Suprapubic skin (tissue), 4 donors: ENCODE results near the gene CREB5. TPM values are rescaled to one million over a fixed set of nuclear protein-coding genes. Genes with fewer than 3 reads are reported as not detected.

Experiments
- DNase-seq, 2 donors: peaks; one replicate each; pipeline ENCODE4 v3.0.0-alpha.2; 2019; ENCODE audit warnings: low spot score in 2 of 2
- H3K27ac ChIP-seq: fragments of 200-600 bp; sonication (generic); one replicate; pipeline ENCODE4 v1.5.1; 2019
- H3K27me3 ChIP-seq: fragments of 200-600 bp; sonication (generic); one replicate; pipeline ENCODE4 v1.5.1; 2019
- H3K36me3 ChIP-seq: fragments of 200-600 bp; sonication (generic); one replicate; pipeline ENCODE4 v1.5.1; 2019
- H3K4me1 ChIP-seq: fragments of 200-600 bp; sonication (generic); one replicate; pipeline ENCODE4 v1.5.1; 2019
- H3K4me3 ChIP-seq: fragments of 200-600 bp; sonication (generic); one replicate; pipeline ENCODE4 v1.5.1; 2019; ENCODE audit warnings: mild to moderate bottlenecking
- H3K9me3 ChIP-seq: fragments of 200-600 bp; sonication (generic); one replicate; pipeline ENCODE4 v1.5.1; 2019
- CTCF ChIP-seq, 2 donors: fragments of 200-600 bp in 1 of 2; fragments of 450-650 bp in 1 of 2; sonication (generic) in 1 of 2; IDR thresholded peaks; one replicate each; pipeline ENCODE4 v1.5.1; 2016 to 2019; ENCODE audit warnings: antibody characterized with exemption in 2 of 2, mild to moderate bottlenecking in 1 of 2, moderate library complexity in 1 of 2
- EP300 ChIP-seq: sonication (generic); formaldehyde crosslinking; IDR thresholded peaks from one replicate; pipeline ENCODE4 v1.6.1; 2017; ENCODE audit warnings: antibody characterized with exemption
- POLR2A ChIP-seq, 2 donors: fragments of 450-650 bp; IDR thresholded peaks; one replicate each; pipeline ENCODE4 v1.6.1; 2017; ENCODE audit warnings: antibody characterized with exemption in 2 of 2, mild to moderate bottlenecking in 2 of 2, moderate library complexity in 2 of 2
- POLR2AphosphoS5 ChIP-seq, 3 donors: sonication (generic); formaldehyde crosslinking; IDR thresholded peaks; one replicate each; pipeline ENCODE4 v1.6.1; 2017; ENCODE audit warnings: antibody characterized with exemption in 3 of 3
- WGBS: methylation state at CpG from one replicate; pipeline ENCODE4 v1.1.5; 2018; 5-methylcytosine and 5-hydroxymethylcytosine counted together
- total RNA-seq, 4 donors: library from RNA; depleted of rRNA; stranded (reverse); fragments of >200 nt; gene quantifications; one replicate each; pipeline ENCODE4 v1.1.0, GENCODE V29; 2016

The CREB5 gene
- total RNA-seq, 4 donors from 2014 or later: 6.2 to 12.1 (median 10.0) TPM

GRCh38 chr7:28748346-28748745 is 336.0 kb downstream of the CREB5 start:
- H3K4me1 ChIP-seq: peaks cover 22% of the 10 kb centered on the region
- no peaks in the 10 kb centered on the region for H3K27me3 ChIP-seq
- 52% methylated on average over 4 of the region's 4 CpGs for WGBS
- H3K27ac ChIP-seq: peak overlapping the region; percentile 4
- H3K36me3 ChIP-seq: no peaks in the 10 kb centered on the region
- no peak for DNase-seq
- no peaks in the 10 kb centered on the region for H3K9me3 ChIP-seq
- H3K4me3 ChIP-seq: no peak overlapping the region
- TF ChIP-seq POLR2A (IDR thresholded peaks at IDR 0.05): no peak
- TF ChIP-seq EP300: no peak
- no peak for TF ChIP-seq CTCF (IDR thresholded peaks at IDR 0.05)
- no peak for TF ChIP-seq POLR2AphosphoS5 (IDR thresholded peaks at IDR 0.05)

GRCh38 chr7:28748933-28749584 is 336.7 kb downstream of the CREB5 start:
- no peak overlapping the region for H3K27ac ChIP-seq
- H3K9me3 ChIP-seq: no peaks in the 10 kb centered on the region
- TF ChIP-seq POLR2A (IDR thresholded peaks at IDR 0.05) (no peak), EP300 (no peak), CTCF (IDR thresholded peaks at IDR 0.05) (no peak), POLR2AphosphoS5 (IDR thresholded peaks at IDR 0.05) (no peak)
- H3K4me3 ChIP-seq: no peak overlapping the region
- H3K27me3 ChIP-seq: no peaks in the 10 kb centered on the region
- WGBS: 48% methylated on average over 5 of the region's 5 CpGs
- DNase-seq: peak in 1 of 2 donors; percentile 77
- H3K36me3 ChIP-seq: no peaks in the 10 kb centered on the region
- H3K4me1 ChIP-seq: peaks cover 22% of the 10 kb centered on the region

- no peaks in the 10 kb centered on the region for H3K27me3 ChIP-seq
- no peaks in the 10 kb centered on the region for H3K36me3 ChIP-seq
- no peaks in the 10 kb centered on the region for H3K9me3 ChIP-seq
- H3K27ac ChIP-seq: no peak overlapping the region
- TF ChIP-seq EP300 (no peak), POLR2AphosphoS5 (IDR thresholded peaks at IDR 0.05) (no peak), POLR2A (IDR thresholded peaks at IDR 0.05) (no peak), CTCF (IDR thresholded peaks at IDR 0.05) (no peak)
- H3K4me3 ChIP-seq: no peak overlapping the region
- WGBS: 16% methylated on average over 2 of the region's 2 CpGs
- H3K4me1 ChIP-seq: peaks cover 22% of the 10 kb centered on the region
- DNase-seq: no peak
Measured at GRCh38 chr7:28749638-28750037, 337.3 kb downstream of the CREB5 start.

GRCh38 chr7:28750981-28751380 is 338.7 kb downstream of the CREB5 start:
- Histone ChIP-seq H3K4me3 (no peak overlapping the region), H3K27me3 (no peaks in the 10 kb centered on the region), H3K27ac (no peak overlapping the region), H3K36me3 (no peaks in the 10 kb centered on the region), H3K4me1 (peaks cover 22% of the 10 kb centered on the region), H3K9me3 (no peaks in the 10 kb centered on the region)
- TF ChIP-seq POLR2AphosphoS5 (IDR thresholded peaks at IDR 0.05): no peak
- no peak for TF ChIP-seq POLR2A (IDR thresholded peaks at IDR 0.05)
- TF ChIP-seq CTCF (IDR thresholded peaks at IDR 0.05): no peak
- TF ChIP-seq EP300: no peak
- 94% methylated on average over 6 of the region's 6 CpGs for WGBS
- no peak for DNase-seq

- peaks cover 4% of the 10 kb centered on the region for H3K4me1 ChIP-seq
- DNase-seq: no peak
- no peak overlapping the region for H3K27ac ChIP-seq
- H3K27me3 ChIP-seq: no peaks in the 10 kb centered on the region
- WGBS: 95% methylated on average over 1 of the region's 1 CpG
- H3K36me3 ChIP-seq: no peaks in the 10 kb centered on the region
- TF ChIP-seq CTCF (IDR thresholded peaks at IDR 0.05): no peak
- TF ChIP-seq EP300: no peak
- no peak for TF ChIP-seq POLR2AphosphoS5 (IDR thresholded peaks at IDR 0.05)
- no peak for TF ChIP-seq POLR2A (IDR thresholded peaks at IDR 0.05)
- no peak overlapping the region for H3K4me3 ChIP-seq
- no peaks in the 10 kb centered on the region for H3K9me3 ChIP-seq
Measured at GRCh38 chr7:28753613-28754012, 341.3 kb downstream of the CREB5 start.
